ENCODE results near the gene ZFP90.

DNA sequence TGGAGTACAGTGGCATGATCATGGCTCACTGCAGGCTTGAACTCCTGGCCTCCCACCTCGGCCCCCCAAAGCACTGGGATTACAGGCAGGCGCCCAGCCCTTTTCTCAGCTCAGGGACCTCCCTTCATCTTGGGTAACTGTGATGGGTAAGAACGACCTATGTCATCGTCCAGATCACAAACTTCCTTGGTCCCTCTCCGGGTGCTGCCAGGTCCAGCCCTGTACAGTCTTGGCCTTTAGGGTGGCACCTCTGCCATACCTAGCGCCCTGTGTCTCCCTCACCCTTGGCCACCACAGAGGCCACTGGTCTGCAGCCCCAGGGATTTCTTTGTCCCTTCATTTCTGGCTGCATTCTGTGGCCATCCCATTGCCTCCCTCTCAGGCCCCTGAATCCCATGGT, 29.7 kb upstream of the ZFP90 start:
- TF ChIP-seq CTCF (IDR thresholded peaks at IDR 0.05): no peak
- no peak for TF ChIP-seq POLR2A (IDR thresholded peaks at IDR 0.05)
